HG02571 (cell line): ENCODE measurements around the gene ADAM22.

ENCODE experiments used
- ATAC-seq: cut with Tn5 transposase; IDR thresholded peaks from one replicate; pipeline ENCODE4 v1.9.1; 2021; ENCODE audit warnings: mild to moderate bottlenecking, moderate library complexity; ENCODE audit not compliant: unreplicated experiment

The ADAM22 gene

DNA sequence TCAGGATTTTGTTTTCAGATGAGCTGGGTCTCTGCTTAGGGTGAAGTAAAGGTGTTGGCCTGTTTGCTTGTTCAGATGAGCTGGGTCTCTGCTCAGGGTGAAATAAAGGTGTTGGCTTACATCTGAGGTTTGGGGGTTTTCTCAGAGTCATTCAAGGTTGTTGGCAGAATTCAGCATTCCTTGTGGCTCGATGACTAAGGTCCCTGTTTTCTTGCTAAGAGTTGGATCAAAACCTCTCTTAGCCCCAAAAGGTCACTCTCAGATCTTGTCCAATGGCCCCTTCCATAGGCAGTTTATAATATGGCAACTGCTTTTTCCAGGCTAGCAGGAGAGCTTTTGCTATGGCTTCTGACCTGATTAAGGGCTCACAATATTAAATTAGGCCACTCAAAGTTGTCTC, 106.6 kb downstream of the ADAM22 start:
- ATAC-seq, result no peak

GRCh38 chr7:88041583-88041982, 107.5 kb downstream of the ADAM22 start:
- ATAC-seq, result no peak

GRCh38 chr7:88042157-88042556, 108.1 kb downstream of the ADAM22 start:
- no peak for ATAC-seq

GRCh38 chr7:88042803-88043202, 108.8 kb downstream of the ADAM22 start:
- ATAC-seq, result no peak

- ATAC-seq, result no peak
These were observed 110.0 kb downstream of the ADAM22 start for GRCh38 chr7:88044069-88044468.

- ATAC-seq, result no peak
These were observed 113.0 kb downstream of the ADAM22 start for GRCh38 chr7:88046839-88047573.

DNA sequence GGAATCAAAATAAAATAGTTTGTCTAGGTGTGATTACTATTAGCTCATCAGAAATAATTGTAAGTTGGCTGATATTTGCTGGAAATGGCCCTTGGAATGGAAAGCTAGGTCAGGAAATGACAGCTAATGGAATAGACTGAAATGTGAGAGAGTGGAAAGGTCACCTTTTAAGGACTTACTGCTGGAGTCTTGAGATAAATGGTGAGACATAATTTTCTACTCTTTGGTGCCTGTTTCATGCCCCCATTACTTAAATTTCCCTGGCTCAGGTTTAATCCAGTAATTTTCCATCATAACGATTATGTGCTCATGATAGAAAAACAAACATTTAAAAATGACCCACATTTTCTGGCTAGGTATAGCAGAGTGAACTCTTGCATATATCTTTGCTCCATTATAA, 123.6 kb downstream of the ADAM22 start:
- no peak for ATAC-seq

GRCh38 chr7:88062238-88062637, 128.2 kb downstream of the ADAM22 start:
- no peak for ATAC-seq

- ATAC-seq, result no peak
These were observed 135.0 kb downstream of the ADAM22 start for GRCh38 chr7:88069093-88069492.

- peak; percentile 87 for ATAC-seq
These were observed 138.1 kb downstream of the ADAM22 start for GRCh38 chr7:88071994-88072714.

DNA sequence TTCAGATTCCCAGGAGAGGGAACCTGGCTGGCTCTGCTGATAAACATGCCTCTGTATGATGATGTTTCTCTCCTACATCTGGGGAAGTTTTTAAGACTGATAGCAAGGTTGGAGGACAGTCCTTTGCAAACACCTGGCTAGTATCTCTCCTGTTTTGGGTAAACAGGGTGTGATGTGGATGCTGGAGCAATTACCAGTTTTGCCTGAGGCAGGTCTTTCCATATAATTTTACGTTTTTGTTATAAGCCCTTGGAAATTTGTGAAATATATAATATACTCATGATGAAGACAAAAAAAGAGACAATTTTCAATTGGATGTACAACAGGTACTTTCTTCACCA, 138.6 kb downstream of the ADAM22 start:
- ATAC-seq, result peak; percentile 39

DNA sequence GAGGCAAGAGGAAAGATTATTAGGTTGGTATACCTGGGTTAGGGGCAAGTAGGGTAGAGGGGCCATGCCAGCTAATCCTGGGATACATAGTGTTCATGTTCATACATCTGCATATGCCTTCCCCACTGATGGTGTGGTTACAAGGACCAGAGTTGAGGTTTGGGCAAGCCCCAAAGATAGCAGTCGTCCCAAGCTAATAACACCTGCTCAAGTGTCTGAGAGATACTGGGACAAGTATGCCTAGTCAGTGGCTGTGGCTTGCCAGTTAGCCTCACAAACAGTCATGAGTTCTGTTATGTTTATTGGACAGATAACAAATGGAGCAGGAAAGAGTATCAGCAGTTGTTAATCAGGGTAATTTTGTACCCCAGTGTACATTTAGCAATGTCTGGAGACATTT, 139.6 kb downstream of the ADAM22 start:
- peak; percentile 41 for ATAC-seq

DNA sequence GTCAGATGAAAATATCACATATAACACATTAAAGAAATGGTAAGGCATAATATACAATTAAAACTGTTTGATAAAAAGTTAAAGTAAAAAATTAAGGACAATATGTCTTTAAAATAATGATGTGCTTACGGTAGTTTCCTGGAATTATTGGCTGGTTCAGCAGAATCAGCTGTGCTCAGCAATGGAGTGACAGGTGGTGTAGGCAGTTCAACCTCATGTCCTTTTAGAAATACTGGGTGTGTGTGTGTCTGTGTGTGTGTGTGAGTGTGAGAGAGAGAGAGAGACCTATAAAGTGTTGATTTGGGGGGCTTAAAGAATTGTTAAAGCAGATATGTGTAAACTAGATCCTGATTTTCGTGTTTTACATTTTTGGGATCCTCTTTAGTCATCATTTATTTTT, 141.2 kb downstream of the ADAM22 start:
- ATAC-seq, result no peak

DNA sequence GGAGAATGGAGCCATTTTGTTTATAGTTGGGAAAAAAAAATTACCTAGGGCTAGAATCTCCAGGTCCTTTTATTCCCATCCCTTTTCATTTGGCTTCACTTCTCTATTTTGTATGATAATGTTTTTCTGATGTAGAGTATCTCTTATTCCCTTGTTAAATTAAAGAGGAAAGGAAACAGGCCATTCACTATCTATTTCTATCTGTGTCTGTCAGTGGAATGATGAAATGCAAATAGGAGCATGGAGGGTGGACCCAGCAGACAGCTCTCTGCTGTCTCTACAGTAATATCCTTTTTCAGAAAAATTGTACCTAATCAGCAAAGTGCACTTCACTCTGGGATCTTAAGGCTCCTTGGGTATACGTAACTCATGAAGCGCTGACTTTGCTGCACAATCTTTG, 149.8 kb downstream of the ADAM22 start:
- ATAC-seq, result no peak

GRCh38 chr7:88089561-88089960, 155.5 kb downstream of the ADAM22 start:
- ATAC-seq, result no peak

- ATAC-seq, result no peak
These were observed 156.2 kb downstream of the ADAM22 start for GRCh38 chr7:88090240-88090639.

DNA sequence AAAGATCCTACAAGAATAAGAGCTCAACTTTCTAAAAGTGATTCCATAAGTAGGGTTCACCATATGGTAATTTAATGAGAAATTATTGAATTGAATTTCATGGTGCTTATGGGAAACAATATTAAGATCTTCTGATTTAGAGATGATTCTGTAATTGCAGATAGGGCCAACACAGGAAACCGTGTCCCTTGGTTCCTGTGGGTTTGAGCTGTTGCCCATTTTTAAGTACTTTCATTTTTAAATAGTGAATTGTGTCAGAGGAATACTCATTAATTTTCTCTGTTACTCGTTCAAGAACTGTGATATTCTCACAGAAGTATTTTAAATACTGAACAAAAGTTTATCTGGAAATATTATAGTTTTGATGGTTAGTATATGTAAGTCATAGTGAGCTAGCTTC, 156.6 kb downstream of the ADAM22 start:
- no peak for ATAC-seq

DNA sequence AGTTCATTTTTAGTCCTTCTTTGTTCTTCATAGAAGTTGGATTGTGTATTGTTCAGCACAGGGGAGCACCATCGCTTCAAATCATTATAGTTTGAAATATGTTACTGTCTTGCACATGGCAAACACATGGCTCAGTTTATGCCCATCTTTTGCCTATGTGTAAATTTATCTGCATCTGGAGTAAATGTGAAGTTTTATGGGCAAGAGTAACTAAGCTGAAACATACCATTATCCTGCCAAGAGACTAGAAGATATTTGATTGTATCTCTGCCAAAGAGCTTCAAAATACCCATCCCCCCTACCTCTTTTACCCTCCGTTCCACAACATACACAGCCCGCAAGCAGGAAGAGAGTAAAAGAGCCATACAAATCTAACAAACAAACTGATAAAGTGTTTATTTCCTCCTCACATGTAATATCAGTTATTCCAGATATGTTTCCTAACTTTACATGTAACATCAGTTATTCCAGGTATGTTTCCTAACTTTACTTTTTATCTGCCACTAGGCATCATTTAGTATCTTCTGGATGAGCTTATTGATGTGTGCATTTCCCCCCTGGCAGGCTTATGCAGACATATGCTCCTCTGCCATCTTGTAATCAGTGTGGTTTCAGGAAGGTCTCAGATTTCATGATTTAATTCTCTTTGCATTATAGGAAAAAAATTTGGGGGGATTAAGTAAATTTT, 158.1 kb downstream of the ADAM22 start:
- no peak for ATAC-seq

- ATAC-seq, result no peak
These were observed 158.6 kb downstream of the ADAM22 start for GRCh38 chr7:88092676-88092999.

- ATAC-seq, result no peak
These were observed 167.7 kb downstream of the ADAM22 start for GRCh38 chr7:88101769-88102168.

- no peak for ATAC-seq
These were observed 168.6 kb downstream of the ADAM22 start for GRCh38 chr7:88102675-88103074.

GRCh38 chr7:88104732-88105131, 170.7 kb downstream of the ADAM22 start:
- no peak for ATAC-seq
